GM18519 (cell line): ENCODE measurements around the gene EBF4.

Experiments used
- ATAC-seq: cut with Tn5 transposase; IDR thresholded peaks from one replicate; pipeline ENCODE4 v1.9.1; 2021; ENCODE audit warnings: mild to moderate bottlenecking, moderate library complexity; ENCODE audit not compliant: unreplicated experiment, low FRiP score

The EBF4 gene

DNA sequence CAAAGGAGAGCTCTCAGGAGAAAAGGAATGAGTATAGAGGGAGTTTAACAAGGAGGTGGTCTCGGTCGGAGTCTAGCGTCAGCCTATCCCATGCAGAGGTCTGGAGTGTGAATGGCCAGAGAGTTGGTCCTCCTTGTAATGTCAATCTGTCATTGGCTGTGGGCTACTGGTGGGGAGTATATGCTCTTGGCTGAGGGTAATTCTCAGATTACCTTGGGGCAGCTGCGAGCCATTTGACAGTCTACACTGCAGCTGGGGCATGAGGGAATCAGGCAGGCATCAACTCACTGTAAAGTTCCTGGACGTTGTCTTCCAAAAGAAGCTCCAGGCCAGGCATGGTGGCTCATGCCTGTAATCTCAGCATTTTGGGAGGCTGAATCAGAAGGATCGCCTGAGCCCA, 48.1 kb downstream of the EBF4 start:
- ATAC-seq, result no peak

DNA sequence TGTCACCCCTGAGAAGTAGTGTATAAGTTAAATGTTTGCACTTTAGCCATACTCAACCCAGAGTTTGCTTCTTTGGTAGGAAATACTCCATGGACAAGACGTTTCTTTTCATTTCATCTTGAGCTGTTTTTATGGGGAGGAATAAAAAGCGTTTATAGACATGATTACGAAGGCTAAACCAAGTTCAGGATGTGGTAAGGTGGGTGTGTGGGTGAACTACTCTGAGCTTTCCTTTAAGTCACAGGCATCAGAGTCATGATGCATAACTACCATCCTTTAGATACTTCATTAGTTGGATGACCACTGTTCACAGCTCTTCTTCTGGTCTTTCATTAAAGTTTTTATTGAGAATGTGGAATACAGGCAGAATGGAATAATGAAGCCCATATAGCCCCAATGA, 48.9 kb downstream of the EBF4 start:
- ATAC-seq, result no peak

DNA sequence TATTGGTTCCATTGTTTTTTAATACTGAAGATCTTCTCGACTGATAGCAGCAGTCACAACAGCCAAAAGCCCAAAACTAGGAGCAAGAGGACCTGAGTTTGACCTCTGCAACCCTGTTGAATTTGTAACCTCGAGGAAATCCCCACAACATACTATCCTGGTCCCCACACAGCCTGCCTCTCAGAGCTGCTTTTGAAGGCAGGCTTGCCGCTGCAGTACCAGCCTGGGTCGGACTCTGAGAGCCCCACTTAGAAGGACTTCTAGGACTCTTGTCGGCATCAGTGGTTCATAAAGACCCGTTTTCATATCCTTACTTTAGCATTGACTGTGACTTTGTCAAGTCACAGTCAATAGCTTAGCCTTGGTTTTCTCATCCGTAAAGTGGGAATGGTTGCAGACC, 49.3 kb downstream of the EBF4 start:
- no peak for ATAC-seq

DNA sequence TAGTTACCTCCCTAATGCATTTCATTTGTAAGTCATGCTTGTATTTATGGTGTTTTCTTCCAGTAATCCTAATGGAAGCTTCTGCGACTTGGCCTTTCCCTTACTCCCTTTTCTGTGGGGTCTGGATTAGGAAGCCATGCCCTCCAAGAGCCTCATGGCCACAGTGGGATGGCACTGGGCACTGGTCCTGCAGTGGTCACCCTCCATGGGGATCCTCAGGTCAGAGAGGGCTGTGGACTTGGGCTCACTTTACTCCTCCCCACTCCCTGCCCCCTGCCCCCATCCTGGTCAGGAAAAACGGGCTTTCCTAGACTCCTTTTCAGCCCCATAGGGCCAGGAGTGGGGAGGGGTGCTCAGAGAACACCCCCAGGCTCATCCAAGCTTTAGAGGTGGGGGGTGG, 49.9 kb downstream of the EBF4 start:
- no peak for ATAC-seq

DNA sequence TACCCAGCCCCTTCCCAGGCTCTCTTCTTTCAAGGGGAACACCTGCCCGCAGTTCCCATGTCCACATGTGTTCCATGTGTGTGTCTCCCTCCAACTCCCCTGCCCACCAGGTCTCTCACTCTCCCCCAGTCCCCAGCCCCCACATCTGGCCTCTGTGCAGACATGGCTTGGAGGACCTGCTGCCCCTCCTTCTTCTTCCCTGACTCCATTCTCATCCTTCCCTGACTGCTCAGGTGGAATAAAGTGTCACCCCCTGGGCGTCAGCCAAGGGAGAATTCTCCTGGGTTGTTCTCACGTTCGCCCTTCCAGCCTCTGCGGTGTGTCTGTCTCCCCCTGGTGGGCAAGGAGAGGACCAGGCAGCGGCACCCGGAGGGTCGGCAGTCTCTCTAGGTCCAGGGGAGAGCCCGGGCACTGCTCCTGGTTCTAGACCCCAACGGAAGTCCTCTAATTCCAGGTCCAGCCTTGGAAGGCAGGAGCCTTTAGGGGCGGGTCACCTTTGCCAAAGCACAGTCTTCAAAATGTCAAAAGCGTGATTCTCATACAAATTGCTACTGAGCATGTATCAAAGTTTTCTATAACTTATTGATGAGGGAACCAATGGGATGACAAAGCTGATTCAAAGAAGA, 50.5 kb downstream of the EBF4 start:
- no peak for ATAC-seq

DNA sequence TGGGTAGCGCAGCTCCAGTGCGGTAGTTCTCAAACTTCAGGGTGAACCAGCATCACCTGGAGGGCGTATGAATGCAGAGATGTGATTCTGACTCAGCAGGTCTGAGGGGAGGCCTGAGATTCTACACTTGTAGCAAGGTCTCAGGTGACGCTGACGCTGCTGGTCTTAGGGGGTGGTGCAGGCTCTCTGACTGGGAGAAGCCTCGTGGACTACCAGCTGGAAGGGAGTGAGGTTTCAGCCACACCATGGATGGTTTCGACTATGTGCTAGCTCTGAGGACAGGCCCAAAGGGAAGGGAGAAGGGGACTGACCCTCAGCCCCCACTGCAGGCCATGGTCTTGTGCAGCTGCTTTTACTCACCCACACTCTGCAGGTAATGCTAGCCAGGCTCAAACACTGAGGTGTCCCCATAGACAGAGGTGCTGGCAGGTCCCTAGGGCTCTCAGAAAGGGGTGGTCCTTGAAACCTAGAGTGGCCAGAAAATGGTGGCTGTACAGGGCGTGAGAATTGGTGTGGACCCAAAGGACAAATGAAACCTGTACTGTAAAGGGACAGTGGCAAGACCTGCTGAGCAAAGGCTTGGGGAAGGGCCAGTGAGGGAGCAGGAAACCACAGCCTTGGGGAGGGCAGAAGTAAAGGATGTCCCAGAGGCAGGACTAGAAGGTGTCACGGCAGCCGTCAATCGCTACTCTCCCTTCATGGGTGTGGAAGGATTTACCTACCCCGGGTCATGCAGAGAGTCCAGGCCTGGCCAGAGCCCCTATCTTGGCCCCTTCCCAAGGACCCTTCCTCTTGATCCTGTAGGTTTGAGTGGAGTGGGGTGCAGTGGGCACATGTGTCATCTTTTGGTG, 52.7 kb downstream of the EBF4 start:
- ATAC-seq, result no peak

DNA sequence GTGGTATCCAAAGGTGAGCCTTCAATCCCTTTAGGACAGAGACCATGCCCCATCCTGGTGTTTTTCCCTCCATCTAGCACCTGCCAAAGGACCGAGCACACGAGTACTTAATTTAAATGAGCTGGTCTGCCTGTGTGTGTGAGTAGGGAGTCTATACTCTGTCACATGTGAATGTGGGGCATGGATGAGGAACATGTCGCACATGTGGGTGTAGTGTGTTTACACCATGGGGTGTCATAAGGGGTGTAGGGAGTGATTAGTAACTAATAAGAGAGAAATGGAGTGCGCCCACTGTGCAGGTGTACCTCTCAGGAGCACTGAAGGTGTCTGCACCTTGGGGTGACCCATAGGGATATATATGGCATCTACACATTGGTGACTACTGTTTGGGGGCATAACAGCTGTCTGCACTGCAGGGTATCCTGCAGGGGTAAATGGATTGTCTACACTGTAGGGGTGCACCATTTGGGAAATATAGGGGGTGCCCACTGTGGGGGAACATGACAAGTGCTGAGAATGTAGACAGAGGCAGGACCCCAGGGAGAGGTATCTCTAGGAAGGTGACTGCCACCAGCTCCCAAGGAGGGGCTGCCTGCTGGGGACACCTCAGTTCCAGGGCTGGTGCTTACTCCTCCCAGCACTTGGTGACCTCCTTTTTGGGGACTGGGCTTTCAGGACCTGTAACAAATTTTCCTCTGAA, 53.5 kb downstream of the EBF4 start:
- ATAC-seq, result no peak

DNA sequence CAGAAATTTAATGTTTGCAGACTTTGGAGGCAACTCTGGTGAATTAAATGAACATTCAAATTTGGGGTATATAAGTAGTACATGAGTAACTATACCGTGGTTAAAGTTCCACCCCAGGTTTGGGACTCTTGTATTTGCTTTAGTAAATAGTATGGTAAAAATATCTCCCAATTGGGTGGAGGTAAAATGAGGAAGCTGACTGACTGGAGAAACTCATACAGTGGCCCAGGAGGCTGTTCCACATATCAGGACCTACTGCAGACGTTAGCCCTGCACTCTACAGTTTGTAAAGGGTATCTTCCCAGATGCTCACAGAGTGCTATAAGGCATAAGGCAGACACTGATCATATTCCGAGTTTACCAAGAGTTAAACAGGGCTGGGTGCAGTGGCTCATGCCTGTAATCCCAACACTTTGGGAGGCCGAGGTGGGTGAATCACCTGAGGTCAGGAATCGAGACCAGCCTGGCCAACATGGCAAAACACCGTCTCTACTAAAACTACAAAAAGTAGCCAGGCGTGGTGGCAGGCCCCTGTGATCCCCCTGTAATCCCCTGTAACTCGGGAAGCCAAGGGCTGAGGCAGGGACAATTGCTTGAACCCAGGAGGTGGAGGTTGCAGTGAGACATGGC, 54.2 kb downstream of the EBF4 start:
- no peak for ATAC-seq

DNA sequence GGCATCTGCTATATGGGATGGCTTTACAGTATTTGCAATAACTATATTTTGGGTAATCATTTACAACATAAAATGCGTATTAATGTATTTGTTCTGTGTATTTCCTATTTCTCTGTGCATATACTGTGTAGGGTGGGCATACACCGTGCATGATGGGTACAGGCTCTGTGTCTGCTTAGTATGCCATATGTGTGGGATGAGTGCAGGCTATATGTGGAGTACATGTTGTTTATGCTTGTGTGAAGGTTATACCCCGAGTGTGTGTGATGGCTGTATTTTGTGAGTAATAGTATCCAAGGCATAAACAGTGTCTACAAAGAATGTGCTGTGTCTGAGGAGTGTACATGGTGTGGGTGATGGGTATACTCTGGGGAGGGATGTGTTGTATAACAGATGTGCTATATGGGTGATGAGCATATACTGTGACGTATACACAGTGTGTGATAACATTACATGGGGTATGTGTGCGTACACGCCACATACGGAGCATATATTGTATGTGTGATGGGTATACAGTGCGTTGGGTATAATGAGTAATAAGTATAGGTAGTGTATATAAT, 55.2 kb downstream of the EBF4 start:
- ATAC-seq, result no peak

DNA sequence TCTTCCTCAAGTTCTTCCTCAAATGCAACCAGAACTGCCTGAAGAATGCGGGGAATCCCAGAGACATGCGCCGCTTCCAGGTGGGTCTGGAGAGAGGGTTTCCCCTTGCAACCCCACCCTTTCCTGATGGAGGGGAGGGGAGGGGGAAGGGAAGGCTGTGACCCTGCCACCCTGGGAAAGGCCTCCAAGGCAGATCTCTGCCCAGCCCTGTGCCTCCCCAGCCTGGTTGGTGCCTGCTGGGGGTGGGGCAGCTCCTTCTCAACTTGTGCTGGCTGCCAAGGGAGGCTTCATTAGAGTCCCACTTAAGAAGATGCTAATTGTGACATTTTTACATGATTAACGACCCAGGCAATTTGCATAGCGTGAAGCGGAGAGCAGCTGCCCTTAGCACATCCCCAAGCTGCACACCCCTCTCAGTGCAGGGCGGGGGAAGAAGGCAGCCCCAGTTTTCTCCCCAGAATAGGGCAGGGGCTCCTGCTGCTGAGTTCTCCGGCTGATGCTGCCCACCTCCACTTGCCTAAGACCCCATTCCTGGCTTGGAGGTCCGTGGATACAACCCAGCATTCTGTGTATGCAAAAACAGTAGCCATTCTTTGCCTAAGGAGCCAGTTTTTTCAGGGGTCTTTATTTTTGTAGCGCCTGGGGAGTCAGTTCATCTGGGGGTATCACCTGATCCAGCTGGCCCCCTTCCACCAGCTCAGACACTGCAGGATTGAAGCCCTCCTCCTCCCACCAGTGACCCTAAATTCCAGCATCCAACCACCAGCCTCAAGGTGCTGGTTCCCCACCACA, 56.2 kb downstream of the EBF4 start:
- ATAC-seq, result no peak

DNA sequence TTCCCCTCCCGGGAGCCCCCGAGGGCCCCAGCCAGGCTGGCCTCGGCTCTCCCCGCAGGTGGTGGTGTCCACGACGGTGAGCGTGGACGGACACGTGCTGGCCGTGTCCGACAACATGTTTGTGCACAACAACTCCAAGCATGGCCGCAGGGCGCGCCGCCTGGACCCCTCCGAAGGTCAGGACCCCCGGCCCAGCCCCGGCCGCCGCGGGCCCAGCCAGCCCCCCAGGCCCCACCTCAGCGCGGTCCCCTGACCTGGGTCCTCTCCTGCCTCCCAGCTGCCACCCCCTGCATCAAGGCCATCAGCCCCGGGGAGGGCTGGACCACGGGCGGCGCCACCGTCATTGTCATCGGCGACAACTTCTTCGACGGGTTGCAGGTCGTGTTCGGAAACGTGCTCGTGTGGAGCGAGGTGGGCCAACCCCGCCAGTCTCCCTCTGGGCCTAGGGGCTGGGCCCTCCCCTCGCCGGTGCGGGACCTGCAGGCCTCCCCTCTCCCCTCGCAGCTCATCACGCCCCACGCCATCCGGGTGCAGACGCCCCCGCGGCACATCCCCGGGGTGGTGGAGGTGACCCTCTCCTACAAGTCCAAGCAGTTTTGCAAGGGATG, 56.9 kb downstream of the EBF4 start:
- no peak for ATAC-seq

DNA sequence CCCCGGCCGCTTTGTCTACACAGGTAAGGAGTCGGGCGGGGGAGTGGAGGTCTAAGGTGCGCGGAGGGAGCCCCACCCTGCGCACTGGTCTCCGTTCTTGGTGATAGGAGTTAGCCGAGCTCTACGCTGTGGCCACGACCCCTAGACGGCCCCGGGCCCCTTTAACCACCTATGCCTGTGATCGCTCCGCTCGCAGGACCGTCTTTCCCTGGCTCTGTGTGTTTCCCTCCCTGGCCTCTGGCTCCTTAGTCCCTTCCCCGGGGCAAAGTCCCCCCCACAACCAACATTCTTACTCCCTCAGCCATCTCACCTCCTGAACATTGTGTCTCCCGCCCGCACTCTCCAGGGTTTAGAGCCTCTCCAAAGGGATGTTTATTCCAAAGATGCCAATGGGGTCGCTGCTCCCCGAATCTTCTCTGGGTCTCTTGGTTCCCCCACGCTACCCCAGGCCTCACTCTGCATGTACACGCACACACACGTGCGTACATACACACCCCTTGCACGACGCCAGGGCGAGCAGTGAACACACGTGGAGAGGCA, 57.4 kb downstream of the EBF4 start:
- ATAC-seq, result no peak

DNA sequence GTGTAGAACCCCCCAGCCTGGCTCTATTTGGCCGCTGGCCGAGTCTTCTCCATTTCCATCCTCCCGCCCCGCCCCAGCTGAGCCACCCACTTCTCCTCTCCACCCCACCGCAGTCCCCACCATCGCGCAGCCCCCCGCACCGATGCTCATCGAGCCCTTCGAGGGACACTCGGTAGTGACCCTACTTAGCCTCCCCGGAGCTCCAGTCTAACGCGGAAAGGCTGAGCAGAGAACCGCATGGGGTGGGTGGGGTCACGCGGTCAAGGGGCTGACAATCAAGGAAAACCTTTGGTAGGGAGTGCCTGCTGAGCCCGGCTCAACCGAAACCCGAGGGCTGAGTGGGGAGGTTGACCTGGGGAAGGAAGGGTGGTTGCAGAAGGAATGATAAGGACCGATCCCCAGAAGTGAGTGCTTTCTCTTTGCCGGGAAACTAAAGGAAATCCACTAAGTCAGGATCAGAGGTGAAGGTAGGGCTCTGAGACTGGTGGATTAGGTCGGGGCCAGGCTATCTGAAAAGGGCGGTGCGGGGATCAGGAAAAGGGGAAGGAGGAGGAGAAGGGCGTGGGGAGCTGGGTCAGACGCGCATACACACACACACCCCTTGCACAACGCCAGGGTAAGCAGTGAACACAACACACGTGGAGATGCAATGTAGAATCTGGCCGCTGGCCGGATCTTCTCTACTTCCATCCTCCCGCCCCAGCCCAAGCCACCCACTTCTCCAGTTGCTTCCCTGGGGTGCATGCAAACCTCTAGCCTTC, 58.1 kb downstream of the EBF4 start:
- ATAC-seq, result no peak

DNA sequence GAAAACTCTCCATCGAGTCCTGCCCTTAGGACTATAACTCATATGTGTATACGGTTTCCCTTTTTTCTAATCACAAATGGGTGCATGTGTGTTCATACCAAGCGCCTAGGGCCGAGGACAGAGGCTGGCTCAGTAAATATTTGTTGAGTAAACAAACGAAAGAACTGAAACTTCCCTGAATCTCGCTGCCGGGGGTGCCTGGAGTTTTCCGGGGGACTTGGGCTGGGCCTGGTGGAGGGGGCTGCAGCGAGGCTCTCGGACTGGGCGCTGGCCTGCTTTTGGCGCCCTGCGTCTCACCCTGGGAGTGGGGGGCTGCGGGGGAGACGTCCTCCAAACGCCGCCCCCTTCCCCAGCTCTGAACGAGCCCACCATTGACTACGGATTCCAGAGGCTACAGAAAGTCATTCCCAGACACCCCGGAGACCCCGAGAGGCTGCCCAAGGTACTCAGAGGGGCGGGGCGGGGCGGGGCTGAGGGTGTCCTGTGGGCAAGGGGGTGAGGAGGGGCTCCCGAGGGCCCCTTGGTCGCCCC, 58.8 kb downstream of the EBF4 start:
- ATAC-seq, result no peak

DNA sequence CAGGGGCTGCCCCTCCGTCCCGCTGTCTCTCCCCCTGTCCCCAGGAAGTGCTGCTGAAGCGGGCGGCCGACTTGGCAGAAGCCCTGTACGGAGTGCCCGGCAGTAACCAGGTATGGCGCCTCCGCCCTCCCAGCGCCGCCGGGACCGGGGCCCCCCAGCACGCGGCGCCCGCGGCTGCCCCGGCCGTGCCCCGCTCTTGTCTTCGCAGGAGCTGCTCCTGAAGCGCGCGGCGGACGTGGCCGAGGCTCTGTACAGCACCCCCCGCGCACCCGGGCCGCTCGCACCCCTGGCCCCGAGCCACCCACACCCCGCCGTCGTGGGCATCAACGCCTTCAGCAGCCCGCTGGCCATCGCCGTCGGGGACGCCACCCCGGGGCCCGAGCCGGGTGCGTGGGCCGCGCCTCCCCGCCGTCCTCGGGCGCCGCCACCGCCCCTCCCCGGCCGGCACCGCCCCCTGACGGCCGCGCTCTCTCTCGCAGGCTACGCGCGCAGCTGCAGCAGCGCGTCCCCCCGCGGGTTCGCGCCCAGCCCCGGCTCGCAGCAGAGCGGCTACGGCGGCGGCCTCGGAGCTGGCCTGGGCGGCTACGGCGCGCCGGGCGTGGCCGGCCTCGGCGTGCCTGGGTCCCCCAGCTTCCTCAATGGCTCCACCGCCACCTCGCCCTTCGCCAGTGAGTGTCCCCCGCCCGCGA, 59.4 kb downstream of the EBF4 start:
- ATAC-seq, result no peak

DNA sequence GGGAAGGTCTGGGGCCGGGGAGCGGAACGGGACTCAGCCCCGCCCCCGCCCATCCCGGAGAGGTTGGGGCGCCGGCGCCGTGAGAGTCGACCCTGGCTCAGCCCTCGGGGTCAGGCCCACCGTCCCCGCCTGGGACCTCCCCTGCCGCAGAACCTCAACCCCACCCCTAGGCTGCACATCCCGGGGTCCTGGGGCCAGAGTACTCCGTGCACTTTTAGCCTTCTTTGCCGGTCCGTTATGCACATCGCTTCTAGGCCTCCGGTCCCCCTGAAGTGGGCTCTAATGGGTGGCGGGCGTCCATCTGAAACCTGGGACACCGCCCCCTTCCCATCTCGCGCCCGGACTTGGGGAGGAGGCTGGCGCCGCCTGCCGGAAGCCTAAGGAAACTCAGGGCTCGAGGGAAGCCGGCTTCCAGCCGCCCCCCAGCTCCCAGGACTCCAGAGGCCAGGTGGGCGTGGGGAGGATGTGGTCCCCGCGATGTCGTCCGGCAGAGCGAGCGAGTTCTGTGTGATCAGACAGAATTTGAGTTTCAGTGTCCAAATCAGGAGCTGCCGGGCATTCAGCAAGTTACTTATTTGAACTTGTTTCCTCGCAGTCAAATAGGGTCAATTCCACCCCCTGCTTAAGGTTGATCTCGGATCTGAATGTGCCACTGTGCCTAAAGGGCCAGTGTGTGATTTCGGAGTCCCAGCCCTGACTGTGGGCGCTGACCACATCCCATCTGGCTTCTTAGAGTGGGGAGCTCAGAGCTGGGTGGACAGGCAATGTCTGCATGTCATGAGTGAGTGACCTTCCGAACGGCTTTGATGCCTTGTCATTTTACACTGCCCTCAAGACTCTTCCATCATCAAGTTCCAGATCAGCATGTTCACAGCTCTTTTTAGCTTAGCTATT, 60.2 kb downstream of the EBF4 start:
- no peak for ATAC-seq
